LNCaP clone FGC (cell line): ENCODE data around the gene RASEF.
A peak's percentile ranks its signal among the peaks of the same experiment; 100 is the strongest.

ENCODE experiments used
- DNase-seq: peaks from one replicate; pipeline ENCODE4 v3.0.0-alpha.2; 2011; ENCODE audit warnings: low read depth
- H3K4me3 ChIP-seq: 2 replicates; pipeline ENCODE4 v1.5.1; 2011; ENCODE audit warnings: mild to moderate bottlenecking, low read depth, low read length, control low read depth
- TF ChIP-seq, protein P1 (sequence below): IDR thresholded peaks from 2 replicates; pipeline ENCODE4 v1.5.1; 2012; ENCODE audit warnings: mild to moderate bottlenecking; ENCODE audit not compliant: control insufficient read depth, insufficient read depth; ENCODE audit errors: extremely low read depth

The RASEF gene

DNA sequence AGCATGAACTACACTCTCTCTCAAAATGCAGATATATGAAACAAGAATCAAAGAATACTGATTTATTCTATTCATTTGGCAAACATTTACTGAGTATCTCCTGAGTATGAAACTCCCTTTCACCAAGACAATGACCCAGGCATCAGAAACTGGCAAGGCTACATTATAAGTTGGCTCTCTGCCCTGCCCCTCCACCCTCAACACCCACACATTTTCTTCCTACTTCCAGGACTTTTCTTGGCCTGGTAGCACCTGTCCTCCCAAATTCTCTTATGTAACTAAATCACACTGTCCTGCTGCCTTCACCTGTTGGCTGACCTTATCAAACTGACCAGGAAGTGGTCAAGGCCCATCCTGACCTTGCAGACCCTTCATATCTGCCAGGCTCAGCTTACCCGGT is 3.5 kb downstream of the RASEF start:
- H3K4me3 ChIP-seq, result no peak overlapping the region
- no peak for DNase-seq
- TF ChIP-seq, protein P1, sequence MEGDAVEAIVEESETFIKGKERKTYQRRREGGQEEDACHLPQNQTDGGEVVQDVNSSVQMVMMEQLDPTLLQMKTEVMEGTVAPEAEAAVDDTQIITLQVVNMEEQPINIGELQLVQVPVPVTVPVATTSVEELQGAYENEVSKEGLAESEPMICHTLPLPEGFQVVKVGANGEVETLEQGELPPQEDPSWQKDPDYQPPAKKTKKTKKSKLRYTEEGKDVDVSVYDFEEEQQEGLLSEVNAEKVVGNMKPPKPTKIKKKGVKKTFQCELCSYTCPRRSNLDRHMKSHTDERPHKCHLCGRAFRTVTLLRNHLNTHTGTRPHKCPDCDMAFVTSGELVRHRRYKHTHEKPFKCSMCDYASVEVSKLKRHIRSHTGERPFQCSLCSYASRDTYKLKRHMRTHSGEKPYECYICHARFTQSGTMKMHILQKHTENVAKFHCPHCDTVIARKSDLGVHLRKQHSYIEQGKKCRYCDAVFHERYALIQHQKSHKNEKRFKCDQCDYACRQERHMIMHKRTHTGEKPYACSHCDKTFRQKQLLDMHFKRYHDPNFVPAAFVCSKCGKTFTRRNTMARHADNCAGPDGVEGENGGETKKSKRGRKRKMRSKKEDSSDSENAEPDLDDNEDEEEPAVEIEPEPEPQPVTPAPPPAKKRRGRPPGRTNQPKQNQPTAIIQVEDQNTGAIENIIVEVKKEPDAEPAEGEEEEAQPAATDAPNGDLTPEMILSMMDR, result no peak

DNA sequence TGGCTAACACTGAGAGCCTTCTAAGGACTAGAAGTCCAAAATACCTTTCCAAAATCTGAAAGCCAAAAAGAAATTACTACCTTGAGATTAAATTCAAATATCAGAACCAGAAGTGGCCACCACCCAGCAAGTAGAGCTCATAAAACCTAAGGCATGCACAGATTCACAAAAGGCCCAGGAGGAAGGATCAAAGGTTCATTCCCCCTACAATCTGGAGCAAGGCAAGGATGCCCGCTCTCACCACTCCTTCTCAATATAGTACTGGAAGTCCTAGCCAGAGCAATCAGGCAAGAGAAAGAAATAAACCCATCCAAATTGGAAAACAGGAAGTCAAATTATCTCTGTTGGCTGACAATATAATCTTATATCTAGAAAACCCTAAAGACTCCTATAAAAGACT is 6.0 kb downstream of the RASEF start:
- no peak for DNase-seq
- TF ChIP-seq, protein P1, result no peak
- H3K4me3 ChIP-seq, result no peak overlapping the region

DNA sequence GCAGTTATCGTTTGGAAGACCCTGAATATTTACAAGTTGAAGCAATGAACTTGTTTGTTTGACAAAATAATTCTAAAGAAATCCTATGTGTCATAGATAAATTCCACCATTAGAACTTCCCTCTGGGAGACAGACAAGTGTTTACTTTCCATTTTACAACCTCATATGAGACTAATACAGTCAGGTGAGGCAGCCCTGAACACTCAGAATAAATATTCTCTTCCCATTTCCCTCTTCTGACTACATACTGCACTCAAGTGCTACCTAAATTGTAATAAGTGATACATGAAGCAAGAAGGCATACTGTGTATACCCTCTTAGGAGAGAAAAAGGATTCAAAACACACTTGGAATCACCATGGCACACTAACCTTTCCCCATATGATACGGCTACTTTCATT is 6.8 kb downstream of the RASEF start:
- no peak for DNase-seq
- TF ChIP-seq, protein P1, result no peak
- no peak overlapping the region for H3K4me3 ChIP-seq

DNA sequence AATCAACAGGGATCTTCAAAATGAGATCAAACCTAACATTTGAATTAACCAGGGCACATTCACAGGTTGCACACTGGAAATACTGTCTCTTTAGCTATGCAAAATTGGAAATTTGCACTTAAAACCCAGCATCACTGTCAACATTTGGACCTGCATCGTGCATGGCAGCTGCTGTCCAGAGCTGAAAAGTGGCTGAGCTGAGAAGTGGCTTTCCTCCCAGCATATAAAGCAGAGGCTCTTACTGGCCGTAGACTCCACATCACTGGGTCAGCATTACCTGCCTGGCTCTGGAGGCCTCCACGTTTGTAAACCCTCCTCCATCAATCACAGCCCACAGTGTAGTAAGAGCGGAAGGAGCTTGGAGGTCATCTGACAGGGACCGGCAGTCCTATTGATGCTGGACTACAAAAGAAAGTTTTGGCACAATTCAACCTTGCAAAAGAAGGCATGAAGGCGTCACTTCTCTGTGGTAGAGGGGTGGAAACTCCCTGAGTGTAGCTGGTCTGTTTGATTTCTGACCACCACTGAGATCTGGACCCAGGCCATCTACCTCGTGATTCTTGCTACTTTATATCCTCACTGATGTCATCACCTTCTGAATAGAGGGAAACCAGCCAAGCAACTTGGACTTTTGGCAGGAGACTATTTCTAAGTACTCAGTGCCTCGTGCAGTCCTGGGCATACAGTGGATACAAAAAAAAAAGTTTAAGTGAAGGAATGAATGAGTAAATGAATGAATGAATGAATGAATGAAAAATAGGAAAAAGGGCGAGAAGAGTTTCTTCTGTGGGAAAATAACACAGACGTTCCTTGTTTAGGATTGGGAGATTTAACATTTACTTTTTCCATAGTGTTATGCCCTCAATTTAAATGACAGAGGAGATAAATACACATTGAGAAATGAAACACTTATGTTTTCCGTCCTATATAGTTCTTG is 14.8 kb downstream of the RASEF start:
- TF ChIP-seq, protein P1, result no peak
- DNase-seq, result peak; percentile 83

DNA sequence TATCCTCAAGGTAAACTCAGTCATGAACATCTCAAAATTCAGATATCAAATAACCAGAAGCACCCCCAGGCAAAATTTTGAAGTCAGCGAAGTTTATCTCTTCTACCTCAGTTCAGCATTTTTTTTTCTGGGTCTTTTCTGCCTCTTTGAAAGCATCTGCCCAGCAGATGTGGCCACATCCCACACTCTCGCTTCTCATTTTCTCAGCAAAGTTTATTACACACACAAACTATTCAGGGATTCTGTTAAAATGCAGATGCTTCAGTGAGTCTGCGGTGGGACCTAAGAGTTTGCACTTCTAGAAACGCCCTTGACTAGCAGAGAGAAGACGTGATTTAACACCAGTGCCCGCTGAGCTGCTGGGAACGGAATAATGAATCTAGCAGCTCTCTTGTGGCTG is 19.3 kb downstream of the RASEF start:
- H3K4me3 ChIP-seq, result no peak overlapping the region
- DNase-seq, result no peak
- TF ChIP-seq, protein P1, result no peak

More for the DNA sequence above, 14.8 kb downstream of the RASEF start:
- H3K4me3 ChIP-seq, result no peak overlapping the region

DNA sequence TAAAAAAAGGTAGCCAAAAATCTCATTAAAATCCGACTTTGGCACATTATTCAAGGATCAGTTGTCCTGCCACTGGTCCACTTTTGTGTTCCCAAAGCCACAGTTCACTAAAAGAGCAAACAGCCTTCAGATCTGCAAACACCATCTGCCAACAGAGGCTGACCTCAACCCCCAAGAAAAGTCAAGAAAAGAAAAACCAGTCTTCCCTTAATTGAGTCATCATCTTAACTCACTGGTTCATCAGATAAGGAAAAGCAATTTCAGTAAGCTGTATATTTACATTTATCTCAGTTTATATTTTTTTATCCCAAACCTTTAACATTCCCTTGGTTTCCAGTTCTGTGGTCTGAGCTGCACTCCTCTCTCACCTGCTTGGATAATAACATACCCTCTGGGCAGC is 21.2 kb downstream of the RASEF start:
- DNase-seq, result peak; percentile 91
- H3K4me3 ChIP-seq, result peak overlapping the region; percentile 34
- TF ChIP-seq, protein P1, result no peak
